NCI-H82 (cell line): Measurements from ENCODE around the gene PRB4.
"Not testable (repeated sequence)": the region's sequence is repeated elsewhere in the genome, so short reads cannot be mapped to it uniquely, and the experiment has no call there.

ENCODE experiments used
- DNase-seq: peaks from one replicate; lab custom pipeline; 2025; lab: John Stamatoyannopoulos, UW

Gene PRB4

DNA sequence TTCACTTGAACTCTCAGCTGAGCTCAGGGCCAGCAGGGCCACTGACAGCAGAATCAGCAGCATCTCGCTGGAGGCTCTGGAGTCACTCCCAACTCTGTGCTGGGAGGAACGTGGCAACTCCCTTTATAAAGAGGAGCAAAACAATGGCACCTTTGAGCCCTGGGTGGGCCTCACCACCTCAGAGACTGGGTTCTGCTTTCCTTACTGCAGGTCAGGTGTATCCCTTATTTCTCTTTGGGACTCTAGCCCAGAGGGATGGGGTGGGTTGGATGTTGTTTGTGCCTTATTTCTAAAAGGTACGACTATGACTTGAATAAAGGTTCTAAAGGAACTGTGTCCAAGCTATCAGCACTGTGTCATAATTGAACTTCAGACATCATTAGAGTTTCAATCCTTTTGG is at the start of gene PRB4:
TSS of gene PRB4 (minus strand) at position 101 of the 400 bp plus-strand sequence. CDS start at position 63, 38 bp downstream.
- DNase-seq, result no peak

DNA sequence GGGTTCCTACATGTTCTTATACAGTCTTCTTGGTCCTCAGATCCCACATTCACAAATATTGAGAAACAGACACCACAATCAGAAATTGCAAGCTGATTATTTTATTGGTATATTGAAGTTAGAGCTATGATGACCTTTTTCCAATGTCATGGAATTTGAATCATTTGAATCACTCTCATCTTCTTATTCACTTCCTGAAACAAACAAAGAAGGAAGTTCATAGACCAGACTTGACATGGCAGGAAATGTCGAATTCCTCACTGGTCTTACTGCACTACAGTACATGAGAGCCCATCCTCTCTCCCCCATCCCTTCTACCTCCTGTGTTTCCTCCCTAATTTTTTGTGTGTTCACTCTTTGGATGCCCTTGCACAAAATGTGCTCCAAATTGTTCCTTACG is 41.5 kb upstream of the PRB4 start:
- DNase-seq, result not testable (repeated sequence)

DNA sequence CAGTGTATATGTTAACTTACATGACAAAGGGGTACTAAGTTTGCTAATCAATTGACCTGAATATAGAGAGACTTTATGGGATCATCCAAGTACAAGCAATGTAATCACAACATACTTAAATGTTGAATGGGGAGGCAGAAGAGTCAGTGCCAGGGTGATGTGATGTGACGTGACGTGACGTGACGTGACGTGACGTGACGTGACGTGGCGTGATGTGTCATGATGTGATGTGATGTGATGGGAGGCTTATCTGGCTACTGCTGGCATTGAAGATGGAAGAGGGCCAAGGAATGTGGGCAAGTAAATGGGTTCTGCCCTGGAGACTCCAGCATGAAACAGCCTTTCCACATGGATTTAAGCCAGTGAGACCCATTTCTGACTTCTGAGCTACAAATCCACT is 38.2 kb upstream of the PRB4 start:
- DNase-seq, result no peak

DNA sequence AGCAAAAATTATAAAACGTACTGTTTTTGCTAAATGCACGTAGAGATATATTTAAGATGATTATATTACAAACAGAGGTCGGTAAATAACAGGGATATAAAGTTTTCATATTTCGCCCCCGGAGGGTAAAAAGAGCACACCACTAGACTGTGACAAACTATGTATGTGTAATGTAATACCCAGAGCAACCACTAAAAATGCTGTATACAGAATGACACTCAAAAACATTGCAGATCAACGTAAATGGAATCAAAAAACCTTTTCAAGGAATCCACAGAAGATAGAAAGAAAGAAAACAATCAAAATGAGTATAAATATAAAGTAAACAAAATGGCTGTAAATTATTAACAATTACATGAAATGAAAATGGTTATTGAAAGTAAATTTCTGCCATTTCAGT is 37.6 kb upstream of the PRB4 start:
- DNase-seq, result peak; percentile 1

DNA sequence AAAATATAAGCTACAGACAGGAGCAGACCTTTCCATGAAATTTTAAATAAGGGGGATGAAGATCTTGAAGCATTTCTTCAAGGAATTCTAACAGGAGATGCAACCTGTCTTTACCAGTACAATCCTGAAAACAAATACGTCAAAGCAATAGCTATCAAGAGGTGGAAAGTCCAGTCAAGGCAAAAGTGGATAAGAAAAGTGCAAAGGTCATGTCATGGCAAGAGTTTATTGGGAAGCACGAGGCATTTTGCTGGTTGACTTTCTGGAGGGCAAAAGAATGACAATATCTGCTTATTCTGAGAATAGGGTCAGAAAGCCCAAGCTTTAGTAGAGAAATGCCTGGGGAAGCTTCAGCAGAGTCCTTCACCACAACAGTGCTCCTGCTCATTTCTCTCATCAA is 34.3 kb upstream of the PRB4 start:
- DNase-seq, result no peak

DNA sequence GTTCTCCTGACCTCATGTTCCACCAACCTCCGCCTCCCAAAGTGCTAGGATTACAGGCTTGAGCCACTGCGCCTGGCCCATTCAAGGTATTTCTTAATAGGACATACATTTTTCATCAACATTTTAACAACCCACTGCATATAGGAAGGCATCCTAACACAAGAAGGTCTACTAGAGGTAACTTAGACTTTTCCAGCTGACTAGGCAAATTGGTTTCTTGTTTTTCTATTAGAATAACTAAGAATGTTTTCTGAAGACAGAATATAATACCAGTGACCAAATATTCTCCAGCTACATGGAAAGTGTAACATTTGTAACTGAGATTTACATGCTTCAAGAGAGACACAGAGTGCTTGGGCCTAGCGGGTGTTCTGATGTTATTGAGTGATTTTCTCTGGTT is 14.2 kb upstream of the PRB4 start:
- no peak for DNase-seq

DNA sequence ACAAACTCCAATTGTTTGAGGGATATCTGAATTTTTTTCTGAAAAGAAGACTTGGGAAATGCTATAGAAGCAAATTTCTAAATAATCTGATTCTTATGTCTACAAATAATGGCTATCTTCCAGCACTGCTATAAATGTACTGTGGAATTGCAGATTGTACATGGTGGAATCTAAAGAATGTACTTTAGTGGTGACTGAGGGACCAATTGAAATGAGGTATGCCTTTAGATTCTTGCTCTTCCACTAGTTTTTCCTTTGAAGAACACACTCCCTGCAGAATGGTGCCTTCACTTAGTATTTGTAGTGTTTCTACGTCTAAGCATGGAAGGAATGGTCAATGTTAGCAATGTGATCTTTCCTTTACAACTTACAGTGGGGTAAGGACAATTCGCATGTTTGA is 11.7 kb upstream of the PRB4 start:
- DNase-seq, result no peak

DNA sequence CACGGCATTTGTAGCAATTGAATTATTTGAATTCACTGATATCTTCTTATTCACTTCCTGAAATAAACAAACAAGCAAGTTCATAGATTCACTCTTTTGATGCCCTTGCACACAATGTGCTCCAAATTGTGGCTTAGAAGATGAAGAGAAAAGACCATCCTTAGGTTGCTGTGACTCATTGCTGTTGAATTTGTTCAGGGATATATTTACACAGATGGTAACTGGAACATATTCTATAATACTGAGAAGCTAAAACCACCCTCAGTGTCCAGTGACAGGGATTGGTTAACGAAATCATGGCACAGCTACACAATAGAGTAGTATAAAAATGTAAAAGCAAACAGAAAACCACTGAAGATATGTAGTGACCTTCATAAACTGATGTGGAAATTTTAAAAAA is 3.1 kb downstream of the PRB4 start:
- no peak for DNase-seq

DNA sequence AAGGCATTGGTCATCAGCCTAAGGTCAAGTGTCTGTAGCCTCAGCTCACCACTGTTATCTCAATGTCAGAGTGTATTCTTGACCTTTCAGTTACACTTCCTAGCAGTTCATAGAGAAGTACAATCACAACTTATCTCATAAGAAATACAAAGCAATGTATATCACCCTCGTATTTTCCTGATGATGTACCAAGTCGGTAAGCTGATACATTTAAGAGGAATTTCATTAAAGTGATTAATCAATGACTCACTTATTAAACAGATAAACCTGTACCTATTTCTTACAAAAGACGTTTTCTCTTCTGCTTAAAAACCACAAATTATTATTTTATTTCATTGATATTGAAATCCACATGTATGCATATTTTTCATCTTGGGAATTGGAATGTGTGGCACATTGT is 36.8 kb downstream of the PRB4 start:
- no peak for DNase-seq

DNA sequence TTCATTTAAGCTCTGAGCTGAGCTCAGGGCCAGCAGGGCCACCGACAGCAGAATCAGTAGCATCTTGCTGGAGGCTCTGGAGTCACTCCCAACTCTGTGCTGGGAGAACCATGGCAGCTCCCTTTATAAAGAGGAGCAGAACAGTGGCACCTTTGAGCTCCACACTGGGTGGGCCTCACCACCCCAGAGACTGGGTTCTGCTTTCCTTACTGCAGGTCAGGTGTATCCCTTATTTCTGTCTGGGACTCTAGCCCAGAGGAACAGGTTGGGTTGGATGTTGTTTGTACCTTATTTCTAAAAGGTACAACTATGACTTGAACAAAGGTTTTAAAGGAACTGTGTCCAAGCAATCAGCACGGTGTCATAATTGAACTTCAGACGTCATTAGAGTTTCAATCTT is 40.6 kb downstream of the PRB4 start, which contains the start of gene PRB3:
TSS of gene PRB3 (minus strand) at position 101 of the 400 bp plus-strand sequence. CDS start at position 63, 38 bp downstream.
- no peak for DNase-seq

DNA sequence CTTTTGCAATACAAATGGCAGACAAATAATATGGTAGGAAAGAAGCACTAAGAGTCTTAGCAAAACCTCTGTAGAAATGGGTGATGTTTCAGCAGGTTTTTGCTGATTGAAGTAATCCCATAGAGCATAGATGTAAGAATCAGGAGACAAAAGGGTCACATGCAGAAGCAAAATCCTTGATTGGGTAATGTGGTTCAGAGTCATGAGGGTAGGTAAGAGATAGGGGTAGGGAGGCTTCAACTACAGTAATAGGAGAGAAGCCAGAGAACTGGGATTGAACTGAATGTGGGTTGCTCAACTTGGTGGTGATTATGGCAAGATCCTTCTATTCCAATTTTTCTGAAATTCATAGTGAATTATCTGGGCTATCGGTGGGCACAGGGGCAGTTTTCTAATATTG is 45.7 kb downstream of the PRB4 start:
- DNase-seq, result no peak
